ENCODE results near the gene COL8A2.

The COL8A2 gene

GRCh38 chr1:36097693-36098585 is 27.1 kb downstream of the COL8A2 start:
- TF ChIP-seq CTCF (IDR thresholded peaks at IDR 0.05; ENCODE audit: control insufficient read depth, insufficient read depth, low read depth, low read length, missing control alignments): no peak
- H3K4me3 ChIP-seq (ENCODE audit: control insufficient read depth, low read depth, low read length): no peak overlapping the region
- DNase-seq (ENCODE audit: low read depth): no peak

DNA sequence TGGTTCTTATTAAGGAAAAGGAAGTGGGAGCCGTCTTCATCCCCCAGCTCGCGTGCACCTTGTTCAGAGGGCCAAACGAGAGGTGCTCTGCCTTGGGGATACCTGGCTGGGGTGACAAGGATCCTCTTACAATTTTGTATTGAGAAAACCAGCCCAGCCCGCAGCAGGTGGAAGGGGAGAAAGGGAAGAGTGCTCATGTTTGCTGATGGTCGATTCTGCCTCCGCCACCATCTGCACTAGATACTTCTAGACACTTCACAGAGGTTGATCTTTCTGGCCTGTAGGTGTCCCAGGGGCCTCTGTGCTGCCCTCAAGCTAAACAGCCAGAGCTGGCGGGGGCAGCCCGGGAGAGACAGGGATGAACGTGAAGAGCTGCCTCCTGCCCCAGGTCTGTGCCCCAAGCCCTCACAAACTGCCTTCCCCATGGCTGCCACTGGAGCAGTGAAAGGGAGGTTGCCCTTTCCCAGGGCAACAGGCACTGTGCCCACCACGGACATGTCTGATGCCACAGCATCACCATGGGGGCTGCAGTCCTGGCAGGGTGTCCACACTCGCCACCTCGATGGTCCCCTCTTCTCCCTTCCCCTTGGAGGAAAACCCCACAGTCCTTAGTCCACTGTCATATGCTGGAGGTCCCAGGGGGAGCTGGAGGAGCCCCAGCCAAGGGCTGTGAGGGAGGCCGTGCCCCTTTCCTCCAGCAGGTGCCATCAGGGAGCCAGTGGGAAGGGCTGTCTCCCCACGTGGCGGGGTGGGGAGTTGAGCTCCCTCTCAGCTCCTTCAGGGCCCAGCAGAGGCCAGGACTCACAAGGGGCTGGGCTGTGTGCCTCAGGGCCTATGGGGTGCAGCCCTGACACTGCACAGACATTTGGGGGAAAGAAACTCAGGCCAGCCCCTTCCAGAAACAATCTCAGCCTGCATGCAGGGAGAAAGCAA is 28.3 kb downstream of the COL8A2 start:
- no peak overlapping the region for H3K4me3 ChIP-seq (ENCODE audit: control insufficient read depth, low read depth, low read length)
- TF ChIP-seq CTCF (IDR thresholded peaks at IDR 0.05; ENCODE audit: control insufficient read depth, insufficient read depth, low read depth, low read length, missing control alignments): peak; percentile 19
- no peak for DNase-seq (ENCODE audit: low read depth)

- H3K4me3 ChIP-seq (ENCODE audit: control insufficient read depth, low read depth, low read length): no peak overlapping the region
- no peak for TF ChIP-seq CTCF (IDR thresholded peaks at IDR 0.05; ENCODE audit: control insufficient read depth, insufficient read depth, low read depth, low read length, missing control alignments)
- no peak for DNase-seq (ENCODE audit: low read depth)
Measured at GRCh38 chr1:36095760-36096405, 29.1 kb downstream of the COL8A2 start.

DNA sequence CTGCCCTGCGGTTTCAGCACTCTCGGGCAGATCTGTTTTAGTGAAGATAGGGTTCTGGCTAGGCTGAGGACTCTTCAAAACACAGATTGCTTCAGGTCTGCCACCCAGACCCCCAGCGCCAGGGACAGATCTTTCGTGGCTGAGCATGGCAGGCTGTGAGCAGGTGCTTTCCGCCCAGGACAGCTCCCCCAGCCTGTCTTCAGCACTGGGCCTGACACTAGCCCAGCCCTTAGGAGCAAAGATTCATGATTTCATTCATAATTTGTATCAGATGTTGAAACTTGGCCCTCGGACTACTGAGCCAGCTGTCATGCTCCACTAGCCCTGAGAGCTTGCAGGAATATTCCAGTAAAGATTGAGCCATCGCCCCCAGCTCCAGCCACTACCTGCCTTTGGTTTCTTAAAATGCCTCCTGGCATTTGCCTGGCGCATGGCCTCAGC is 30.4 kb downstream of the COL8A2 start:
- H3K4me3 ChIP-seq (ENCODE audit: control insufficient read depth, low read depth, low read length): no peak overlapping the region
- no peak for DNase-seq (ENCODE audit: low read depth)
- no peak for TF ChIP-seq CTCF (IDR thresholded peaks at IDR 0.05; ENCODE audit: control insufficient read depth, insufficient read depth, low read depth, low read length, missing control alignments)

DNA sequence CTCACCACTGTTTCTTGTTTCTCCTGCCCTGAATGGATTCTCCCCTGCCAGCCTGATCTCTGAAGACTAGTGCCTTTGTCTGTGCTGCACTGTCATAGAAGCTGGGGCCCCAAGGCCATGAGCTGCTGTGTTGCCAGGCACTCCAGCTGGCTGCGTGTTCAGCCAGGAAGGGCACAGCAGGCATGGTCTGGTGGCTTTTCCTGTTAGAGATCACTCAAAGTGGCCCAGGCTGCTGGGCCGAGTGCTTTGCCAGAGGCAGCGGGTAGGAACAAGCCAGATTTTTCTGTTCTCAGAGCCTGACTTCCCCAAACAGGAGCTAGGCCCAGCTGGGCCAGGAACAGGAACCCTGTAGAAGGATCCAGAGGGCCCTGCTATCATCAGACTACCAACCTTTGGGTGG is 31.1 kb downstream of the COL8A2 start:
- TF ChIP-seq CTCF (IDR thresholded peaks at IDR 0.05; ENCODE audit: control insufficient read depth, insufficient read depth, low read depth, low read length, missing control alignments): no peak
- no peak overlapping the region for H3K4me3 ChIP-seq (ENCODE audit: control insufficient read depth, low read depth, low read length)
- DNase-seq (ENCODE audit: low read depth): no peak

DNA sequence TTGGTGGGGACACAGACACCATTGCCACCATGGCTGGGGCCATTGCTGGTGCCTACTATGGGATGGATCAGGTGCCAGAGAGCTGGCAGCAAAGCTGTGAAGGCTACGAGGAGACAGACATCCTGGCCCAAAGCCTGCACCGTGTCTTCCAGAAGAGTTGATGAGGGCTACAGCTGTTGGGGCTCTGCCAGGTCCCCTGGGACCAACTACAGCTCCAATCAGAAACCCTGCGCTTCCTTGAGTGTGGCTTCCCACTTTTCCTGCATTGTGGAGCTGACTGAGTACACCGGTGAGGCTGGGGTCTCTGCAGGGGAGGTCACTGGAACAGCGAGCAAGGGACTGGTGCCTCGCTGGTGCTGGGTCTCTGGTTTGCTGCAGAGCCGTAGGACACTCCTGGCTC is 31.8 kb downstream of the COL8A2 start:
- no peak for DNase-seq (ENCODE audit: low read depth)
- no peak for TF ChIP-seq CTCF (IDR thresholded peaks at IDR 0.05; ENCODE audit: control insufficient read depth, insufficient read depth, low read depth, low read length, missing control alignments)
- no peak overlapping the region for H3K4me3 ChIP-seq (ENCODE audit: control insufficient read depth, low read depth, low read length)

Measured in AG09309 (cell line).